GM19372 (cell line): ENCODE measurements around the gene SLC17A7.

Source experiments
- ATAC-seq: cut with Tn5 transposase; IDR thresholded peaks from one replicate; pipeline ENCODE4 v1.9.1; 2021; ENCODE audit warnings: mild to moderate bottlenecking, low read depth, moderate library complexity; ENCODE audit not compliant: unreplicated experiment

SLC17A7 gene

DNA sequence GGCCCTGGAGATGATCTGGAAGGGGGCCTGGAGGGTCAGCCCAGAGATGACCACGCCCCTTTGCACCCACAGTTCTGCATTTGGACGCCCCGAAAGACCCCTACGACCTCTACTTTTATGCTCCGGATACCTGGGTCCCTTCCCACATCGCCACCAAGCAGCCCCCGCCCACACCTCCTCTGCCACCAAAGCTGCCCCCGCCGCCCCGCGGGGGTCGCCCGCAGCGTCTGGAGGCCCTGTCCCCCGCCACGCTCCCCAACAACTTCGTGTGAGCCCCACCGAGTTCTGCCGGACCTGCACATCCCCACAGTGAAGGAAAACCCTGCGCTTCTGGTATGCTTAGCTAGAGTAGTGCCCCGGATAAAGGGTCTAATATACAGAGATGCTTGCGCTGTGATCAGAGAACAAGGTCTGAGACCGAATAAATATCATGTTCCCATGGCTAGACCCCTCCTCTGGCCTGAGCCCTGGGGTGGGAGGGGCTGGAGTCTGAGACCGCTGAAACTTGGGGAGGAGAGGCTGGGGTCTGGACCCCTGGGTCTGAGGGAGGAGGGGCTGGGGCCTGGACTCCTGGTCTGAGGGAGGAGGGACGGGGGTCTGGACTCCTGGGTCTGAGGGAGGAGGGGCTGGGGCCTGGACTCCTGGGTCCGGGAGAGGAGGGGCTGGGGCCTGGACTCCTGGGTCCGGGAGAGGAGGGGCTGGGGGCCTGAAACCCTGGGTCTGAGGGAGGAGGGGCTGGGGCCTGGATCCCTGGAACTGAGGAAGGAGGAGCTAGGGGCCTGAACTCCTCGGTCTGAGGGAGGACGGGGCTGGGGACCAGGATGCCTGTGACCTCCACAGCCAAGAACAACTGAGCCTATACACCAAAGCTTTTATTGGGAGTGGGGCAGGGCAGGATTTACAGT, 12.5 kb downstream of the SLC17A7 start:
- ATAC-seq = no peak

DNA sequence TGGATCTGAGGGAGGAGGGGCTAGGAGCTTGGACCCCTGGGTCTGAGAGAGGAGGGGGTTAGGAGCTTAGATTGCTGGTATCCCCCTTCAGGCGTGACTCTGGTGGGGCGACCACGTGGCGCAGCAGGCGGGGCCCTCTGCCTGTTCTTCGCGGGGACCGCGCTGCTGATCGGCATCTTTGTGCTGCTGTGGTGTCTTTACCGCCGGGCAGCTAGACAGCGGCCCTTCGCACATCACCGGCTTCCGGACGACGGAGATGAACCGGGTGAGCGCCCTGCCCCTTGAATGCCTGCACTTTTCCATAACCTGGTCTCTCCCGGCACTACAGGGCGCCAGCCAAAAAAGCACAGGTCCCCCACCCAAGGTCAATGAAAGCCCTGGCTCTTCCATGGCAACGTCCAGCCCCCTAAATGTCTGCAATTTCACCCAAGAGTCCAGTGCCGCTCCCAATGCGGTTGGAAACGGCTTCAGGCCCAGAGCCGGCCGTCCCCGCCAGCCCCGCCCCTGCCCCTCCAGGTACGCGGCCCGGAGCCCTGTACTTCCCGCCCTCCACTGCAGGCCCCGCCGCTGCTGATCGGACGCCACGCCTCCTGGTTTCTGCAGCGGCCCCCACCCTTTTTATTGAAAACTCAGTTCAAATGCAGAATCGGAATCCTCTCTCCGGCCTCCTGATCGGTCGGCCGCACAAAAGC, 13.3 kb downstream of the SLC17A7 start:
- ATAC-seq = no peak

DNA sequence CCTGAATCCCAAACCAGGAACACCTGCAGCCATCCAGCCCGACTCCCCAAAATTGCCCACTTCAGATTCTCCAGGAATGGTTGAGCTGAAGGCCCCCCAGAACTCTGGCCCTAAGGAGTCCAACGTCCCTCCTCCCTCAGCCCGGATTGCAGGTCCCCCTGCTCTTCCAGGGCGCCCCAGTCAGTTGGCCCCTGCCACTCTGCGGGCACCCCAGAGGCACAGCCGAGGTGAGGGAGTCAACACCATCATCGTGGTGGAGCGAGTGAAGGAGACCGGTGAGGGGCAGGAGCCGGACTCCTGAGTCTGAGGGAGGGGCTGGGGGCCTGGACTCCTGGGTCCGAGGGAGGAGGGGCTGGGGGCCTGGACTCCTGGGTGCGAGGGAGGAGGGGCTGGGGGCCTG, 14.0 kb downstream of the SLC17A7 start:
- no peak for ATAC-seq

DNA sequence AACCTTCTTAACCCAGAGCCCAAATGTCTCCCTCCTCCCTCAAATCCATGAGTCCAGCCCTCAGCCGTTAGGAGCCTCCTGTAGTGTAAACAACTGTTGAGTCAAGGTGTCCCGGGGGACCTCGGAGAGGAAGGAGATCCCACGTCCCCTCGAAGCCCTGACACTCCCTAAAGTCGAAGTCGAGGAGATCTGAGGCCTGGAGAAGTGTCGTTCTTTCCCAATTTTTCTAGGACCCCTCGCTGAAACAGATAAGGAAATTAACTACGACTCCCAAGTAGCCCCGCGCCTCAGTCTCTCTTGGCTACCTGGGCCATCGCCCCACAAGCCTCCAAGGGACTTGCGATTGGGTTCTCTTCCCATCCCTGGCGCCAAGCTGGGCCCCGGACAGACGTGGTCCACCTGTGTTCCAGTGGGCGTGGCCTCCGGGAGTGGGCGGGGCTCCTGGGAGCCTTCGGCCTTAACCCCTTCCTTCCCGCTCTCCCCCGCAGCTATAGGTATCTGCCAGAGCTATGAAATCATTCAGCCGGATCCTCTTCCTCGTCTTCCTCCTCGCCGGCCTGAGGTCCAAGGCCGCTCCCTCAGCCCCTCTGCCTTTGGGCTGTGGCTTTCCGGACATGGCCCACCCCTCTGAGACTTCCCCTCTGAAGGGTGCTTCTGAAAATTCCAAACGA, 15.3 kb downstream of the SLC17A7 start:
- no peak for ATAC-seq

DNA sequence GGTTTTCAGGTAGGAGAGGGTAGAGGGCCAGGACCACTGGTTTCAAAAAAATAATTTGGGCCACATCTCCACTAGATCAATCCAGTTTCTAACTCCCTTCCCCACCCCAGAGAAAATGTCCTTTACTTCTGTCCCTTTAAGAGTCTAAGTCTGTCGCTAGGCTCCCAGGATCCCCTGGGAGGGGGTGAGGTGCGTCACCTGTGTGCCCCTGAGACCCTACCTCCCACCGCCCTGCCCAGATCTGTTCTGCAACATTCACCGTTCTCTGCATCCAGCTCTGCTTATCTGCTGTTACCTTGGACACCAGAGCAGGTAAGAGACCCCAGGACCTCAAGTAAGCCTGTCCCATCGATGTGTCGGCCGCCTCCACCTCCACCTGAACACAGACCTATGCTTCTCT, 16.1 kb downstream of the SLC17A7 start, which contains the start of gene GFY:
GFY (plus strand) TSS at position 211 of the 400 bp plus-strand sequence. CDS start 1,043 bp downstream, outside the sequence.
- ATAC-seq = no peak

DNA sequence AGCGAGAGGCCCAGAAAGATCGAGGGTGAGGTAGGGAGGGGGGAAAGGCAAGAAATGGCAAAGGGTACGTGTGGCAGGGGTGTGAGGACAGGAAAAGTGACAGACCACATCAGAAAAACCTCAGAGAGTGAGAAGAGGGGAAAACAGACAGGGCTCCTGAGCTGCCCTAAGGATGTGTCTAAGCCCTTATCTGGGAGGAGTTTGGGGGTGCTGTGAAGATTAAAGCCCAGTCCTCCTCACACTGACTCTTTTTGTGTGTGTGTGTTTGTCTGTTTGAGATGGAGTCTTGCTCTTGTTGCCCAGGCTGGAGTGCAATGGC, 17.4 kb downstream of the SLC17A7 start:
- no peak for ATAC-seq

DNA sequence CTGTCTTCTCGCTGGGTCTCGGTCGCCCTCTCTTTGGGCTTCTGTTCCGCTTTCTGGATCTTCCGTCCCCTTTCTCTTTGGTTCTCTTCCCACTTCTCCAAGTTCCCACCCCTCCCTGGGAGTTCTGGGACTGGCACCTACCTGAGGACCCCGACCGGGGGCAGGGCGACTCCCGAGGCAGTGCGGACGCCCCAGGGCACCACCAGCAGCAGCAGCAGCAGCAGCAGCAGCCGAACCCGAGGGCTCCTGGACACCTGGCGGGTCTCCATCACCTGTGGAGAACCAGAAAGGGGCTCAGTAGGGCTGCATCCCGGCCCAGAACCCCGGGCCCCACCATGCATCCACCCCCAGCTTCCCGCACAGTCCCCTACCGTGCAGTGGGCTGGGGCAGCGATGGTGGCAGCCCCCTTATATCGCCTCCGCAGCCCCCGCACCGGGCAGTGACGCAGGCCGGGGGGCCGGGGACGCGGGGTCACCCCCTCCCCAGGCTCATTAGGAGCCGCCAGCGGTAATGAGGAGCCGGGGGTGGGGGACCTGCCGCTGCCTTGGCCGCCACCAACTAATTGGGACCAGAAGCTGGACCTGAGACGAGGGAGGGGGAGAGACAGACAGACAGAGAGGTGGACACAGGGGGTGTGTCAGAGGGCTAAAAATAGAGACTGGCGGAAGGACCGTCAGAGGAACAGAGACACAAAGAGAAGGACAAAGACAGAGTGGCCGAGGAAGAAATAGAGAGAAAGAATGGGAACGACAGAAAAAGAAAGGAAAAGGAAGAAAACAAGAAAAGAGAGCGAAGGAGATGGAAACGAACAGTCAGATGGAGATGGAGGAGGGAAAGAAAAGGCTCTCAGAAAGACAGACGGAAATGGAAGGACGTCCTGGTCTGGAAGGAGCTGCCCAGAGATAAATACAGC, 18.0 kb downstream of the SLC17A7 start, which contains the start of gene PTH2:
PTH2 (minus strand) TSS at position 371 of the 914 bp plus-strand sequence; CDS start at position 269, 102 bp downstream.
- ATAC-seq = no peak

DNA sequence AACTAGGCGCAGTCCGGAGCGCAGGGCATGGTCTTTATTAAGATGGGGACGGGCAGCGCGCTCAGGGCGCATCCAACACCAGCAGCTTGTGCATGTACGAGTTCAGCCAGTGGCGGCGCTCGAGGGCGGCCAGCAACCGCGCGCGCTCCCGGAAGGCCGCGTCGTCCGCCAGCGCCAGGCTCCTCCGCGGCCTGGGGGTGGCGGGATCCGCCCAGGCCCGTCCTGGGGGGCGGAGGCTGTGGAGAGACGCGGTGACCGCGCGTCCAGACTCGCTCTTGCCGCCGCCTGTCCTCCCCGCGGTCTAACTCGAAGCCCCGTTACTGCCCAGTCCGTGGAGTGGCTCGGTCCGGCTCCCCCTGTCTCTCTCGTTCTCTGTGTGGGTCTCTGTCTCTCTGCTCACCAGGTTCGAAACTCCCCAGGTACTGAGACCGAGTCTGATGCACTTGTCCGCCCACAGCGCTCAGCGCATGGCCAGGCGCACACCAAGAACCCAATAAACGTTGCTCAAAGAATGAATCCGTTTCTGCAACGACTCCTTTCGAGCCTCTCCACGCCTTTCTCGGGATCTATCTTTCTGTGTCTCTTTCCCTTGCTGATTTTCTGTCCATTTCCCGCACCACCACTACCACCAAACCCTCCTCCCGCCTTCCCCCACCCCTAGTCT, 18.8 kb downstream of the SLC17A7 start:
- no peak for ATAC-seq

DNA sequence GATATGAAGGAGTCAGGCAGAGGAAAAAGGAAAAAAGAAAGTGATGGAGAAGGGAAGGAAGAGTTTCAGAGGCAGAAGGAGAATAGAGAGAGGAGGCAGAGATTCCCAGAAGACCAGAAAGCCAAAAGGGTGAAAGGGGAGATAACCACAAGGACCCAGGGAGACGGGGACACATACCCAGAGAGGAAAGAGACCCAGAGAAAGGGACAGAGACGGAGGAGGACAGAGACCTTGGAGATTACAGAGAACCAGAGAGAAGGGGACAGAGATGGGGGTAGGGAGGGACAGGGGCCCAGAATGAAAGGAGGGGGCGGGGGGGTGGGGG, 19.5 kb downstream of the SLC17A7 start:
- ATAC-seq = no peak

DNA sequence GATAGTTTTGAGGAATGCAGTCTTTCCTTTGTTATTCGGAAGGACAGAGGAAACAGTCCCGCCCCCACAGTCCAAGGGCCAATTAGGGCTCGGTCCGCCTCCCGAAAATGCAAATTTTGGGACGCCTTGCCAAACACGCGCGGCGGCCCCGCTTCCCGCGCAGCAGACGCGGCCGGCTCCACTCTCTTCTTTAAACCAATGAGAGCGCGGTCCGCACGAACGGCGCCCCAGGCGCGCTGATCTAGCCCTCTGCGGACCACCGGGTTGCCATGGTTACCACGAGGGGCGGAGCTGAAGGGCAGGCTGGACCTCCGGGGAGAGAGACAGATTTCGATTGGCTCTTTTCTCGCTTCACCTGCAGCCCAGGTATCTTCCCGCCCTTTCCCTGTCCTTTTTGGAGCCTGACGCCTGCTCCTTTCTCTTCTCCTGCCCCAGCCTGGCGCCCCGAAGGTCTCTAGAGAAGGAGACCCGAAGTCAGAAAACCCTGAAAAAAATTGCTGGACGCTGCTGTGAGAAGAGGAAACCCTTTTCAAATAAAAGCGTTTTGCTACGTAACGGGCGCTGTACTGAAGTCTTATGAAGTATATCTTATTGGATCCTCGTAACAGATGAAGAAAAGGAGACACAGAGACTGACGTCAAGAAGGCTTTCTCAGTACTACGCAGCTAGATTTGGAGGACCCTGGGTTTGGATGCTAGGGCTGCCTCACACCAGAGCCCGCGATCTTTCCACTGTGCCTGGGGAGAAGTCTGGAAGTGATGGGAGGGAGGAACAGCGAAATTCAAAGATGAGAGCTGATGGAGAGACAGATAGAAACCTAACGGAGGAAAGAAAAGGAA, 20.1 kb downstream of the SLC17A7 start:
- ATAC-seq = no peak

DNA sequence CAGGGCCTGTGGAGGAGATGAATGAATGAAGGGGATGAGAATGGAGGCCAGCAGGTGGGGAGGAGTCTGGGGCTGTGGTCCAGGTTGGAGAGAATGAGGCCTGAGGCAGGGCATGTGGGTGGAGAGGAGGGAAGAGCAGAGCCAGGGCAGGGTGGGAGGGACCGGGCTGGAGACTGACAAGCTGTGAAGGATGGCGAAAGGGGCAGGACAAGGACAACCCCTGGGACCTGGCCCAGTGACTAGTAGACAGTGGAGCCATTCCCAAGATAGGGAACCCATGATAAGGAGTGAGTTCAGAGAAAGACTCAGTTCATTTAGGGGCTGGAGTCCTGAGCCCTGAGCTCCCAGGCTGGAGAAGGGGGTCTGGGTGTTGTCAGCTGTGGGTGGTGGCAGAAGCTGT, 21.1 kb downstream of the SLC17A7 start:
- no peak for ATAC-seq

DNA sequence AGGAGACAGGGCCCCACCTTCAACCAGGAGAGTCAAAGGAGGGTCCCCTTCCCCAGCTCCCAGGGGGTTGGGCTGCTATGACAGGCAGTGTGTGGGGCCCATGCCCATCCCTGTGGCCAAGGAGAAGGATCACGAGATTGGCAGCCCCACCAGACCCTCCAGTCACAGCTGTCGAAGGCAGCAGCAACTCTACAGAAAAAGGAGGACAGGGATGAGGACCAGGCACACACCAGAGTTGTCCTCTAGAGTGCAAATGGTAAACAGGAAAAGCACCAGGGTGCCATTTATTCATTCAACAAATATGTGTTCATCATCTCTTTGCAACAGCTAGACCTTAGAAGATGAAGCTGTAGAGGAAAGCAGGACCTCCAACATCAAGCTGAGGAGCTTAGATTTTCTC, 22.2 kb downstream of the SLC17A7 start:
- no peak for ATAC-seq

DNA sequence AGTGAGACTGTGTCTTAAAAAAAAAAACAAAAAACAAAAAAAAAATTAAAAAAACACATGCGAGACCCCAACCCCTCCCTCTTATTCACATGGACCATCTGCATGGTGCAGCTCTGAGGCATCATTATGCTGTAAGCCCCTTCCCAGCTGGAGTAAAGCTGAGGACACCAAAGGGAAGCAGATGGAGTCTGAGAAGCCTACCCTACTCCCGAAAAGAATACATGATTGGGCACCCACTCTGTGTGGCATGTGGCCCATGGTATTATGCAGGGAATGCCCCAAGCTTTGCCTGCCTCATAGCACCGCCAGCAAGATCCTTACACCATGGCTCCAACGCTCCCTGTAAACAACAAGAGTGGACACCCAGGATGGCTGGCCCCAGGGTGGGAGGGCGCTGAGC, 22.8 kb downstream of the SLC17A7 start:
- ATAC-seq = no peak

DNA sequence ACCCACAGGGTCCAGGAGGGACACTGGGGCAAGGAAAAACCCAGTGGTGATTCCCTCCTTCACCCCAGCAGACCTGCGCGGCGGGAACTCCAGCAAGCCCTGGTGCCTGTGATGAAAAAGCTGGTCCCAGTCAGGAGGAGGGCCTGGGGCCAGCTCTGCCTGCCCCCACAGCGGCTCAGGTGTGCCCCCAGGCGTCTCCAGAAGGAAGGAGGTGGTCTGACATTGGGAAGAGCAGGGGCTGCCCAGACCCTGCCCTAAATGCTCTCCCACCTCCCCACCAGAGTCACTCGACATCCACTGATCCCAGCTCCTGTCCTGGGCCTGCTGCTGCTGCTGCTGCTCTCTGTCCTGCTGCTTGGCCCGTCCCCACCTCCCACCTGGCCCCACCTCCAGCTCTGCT, 24.2 kb downstream of the SLC17A7 start:
- ATAC-seq = no peak

DNA sequence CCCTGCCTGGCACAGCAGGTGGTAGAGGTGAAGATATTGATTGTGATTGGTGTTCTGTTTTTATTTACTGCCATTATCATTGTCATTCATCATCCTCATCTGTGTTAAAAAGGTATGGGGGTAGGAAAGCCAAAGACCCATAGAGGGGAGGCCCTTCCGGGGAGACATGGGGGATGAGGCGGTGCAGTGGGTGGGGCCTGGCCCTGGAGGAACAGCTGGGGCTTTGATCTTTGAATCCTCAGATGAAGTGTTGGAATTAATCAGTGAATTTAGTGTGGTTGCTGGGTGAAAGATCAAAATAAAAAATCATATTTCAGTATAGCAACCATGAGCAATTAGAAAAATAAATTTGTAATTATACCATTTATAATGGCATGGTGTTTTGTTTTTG, 25.5 kb downstream of the SLC17A7 start:
- ATAC-seq = no peak

DNA sequence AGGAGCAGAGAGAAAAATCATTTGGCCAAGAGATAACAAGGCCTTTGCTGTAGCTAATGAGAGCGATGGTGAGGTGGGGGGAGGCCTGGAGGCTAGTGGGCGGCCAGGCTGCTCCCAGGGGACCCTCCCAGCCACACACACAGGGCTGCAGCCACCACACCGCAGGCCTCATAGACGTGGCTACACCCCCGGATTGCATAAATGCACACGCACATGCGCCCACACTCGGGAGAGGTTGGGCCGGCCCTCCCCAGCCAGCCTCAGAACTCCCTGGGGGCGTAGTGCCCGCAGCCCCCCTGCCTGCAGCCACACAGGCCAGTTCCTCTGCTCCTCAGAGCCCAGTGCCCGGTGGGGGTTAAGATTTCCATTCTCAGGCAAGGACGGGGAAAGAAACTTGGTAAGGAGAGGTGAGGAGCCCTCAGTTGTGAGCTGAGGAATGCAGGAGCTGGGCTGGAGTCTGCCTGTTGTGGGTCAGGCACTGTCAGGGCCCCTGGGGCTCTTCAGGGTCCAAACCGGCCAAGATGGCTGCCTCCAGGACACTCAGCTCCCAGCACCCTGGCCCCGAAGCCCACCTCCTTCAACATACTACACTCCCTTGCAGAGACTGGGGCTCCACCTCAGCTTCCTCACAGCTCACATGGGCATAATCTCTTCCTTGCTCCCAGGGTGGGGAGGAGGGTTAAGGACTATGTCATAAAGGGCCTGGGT, 26.1 kb downstream of the SLC17A7 start:
- ATAC-seq = peak; percentile 62

DNA sequence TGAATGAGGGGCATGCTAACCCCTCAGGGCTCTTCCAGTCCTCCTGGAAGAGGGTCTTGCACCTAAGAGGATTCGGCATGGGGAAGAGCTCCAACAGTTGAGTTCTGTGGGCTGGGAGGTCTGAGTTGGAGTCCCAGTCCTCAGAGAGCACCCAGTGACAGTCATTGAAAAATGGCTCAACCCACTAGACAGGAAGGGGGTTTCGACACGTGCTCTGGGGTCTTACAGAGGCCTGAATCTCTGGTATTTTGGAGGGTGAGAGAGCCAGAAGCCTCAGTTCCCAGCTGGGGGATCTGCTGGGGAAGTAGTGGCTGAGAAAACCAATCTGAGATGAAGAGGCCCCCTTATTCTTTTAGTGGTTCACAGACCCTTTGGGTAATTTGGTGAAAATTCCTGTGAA, 27.1 kb downstream of the SLC17A7 start:
- no peak for ATAC-seq

DNA sequence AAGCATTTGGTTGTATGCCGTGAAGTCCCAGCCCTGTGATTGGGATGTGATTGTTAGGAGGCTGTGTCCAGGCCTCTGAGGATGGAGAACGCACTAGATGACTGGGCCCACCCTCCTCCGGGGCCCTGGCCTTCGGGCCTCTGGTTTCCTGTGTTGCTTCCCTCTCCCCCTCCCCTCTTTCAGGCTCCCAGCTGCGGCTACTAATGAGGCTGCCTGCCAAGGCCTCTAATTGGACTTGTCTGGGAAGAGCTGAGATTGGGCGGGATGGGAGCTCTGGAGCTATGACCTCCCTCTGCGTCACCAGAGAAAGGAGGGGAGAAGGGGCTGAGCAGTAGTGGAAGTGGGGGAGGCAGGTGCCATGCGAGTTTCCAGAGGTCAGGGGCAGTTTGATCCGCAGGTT, 28.0 kb downstream of the SLC17A7 start:
- no peak for ATAC-seq
